ENCODE measurements around the gene FOSB. TPM values are rescaled to one million over a fixed set of nuclear protein-coding genes. Genes with fewer than 3 reads are reported as not detected.
A peak's percentile ranks its signal among the peaks of the same experiment; 100 is the strongest.

The FOSB gene
- total and polyA plus RNA-seq, 9 of the 15 experiments (the other 6 are each of a cell fraction or from before 2014, with no cell fraction given), result 0.11 to 2.7 (median 0.73) TPM

DNA sequence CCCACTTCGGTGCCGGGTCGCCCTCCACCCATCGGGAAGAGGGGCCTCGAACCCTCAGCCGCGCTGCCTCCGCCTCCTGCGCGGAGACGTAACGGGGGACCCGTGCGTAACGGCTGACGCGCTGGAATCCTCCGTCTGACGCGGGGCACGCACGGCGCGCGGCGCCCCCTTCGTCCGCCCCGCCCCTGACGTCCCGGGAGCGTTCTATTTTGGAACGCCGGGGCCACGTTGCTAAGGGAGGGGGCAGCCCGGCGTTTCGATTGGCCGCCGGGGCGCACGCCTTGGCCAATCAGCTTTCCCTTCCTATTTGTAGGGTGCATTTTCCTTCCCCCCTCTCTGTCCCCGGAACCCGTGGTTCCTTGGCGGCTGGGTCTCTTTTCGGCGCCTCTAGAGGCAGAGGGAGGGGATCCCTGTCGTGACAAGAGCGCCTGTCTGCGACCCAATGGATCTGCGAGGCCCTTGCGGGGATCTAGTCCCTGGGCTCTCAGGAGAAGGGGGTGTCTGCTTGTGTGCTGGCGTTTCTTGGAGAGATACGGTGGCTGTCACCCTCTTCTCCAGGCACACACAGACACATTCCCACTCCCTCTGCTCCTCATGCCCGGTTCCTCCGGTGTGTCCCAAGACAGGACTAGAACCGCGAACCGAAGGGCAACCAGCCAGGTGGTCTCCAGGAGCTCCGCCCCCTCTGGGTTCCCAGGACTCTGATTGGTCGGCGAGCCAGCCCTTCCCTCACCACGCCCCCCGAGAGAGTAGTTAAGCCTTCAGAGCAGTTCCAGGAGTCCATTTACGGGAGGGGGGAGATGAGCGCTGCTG, 1.5 kb downstream of the FOSB start (continued):
- TF ChIP-seq, protein P1, sequence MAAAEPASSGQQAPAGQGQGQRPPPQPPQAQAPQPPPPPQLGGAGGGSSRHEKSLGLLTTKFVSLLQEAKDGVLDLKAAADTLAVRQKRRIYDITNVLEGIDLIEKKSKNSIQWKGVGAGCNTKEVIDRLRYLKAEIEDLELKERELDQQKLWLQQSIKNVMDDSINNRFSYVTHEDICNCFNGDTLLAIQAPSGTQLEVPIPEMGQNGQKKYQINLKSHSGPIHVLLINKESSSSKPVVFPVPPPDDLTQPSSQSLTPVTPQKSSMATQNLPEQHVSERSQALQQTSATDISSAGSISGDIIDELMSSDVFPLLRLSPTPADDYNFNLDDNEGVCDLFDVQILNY (CRISPR knock-in tag; IDR thresholded peaks at IDR 0.05), result no peak
- TF ChIP-seq ZNF124 (CRISPR knock-in tag; IDR thresholded peaks at IDR 0.05) (no peak), ZNF717 (CRISPR knock-in tag; IDR thresholded peaks at IDR 0.05) (no peak), NFIX (CRISPR knock-in tag; IDR thresholded peaks at IDR 0.05; ENCODE audit: low read depth) (no peak), MYC (IDR thresholded peaks at IDR 0.05; ENCODE audit: low read depth, low read length) (peak; percentile 6; the same call in 1 of the 2 replicates), MYC (CRISPR knock-in tag; IDR thresholded peaks at IDR 0.05; ENCODE audit: borderline replicate concordance, low read depth) (no peak), ETS2 (tag; IDR thresholded peaks at IDR 0.05; ENCODE audit: borderline replicate concordance, poor library complexity, severe bottlenecking) (no peak), ZBTB49 (CRISPR knock-in tag; IDR thresholded peaks at IDR 0.05; ENCODE audit: borderline replicate concordance) (no peak), MYNN (IDR thresholded peaks at IDR 0.05) (no peak), MYNN (CRISPR knock-in tag; IDR thresholded peaks at IDR 0.05) (no peak), ZC3H11A (IDR thresholded peaks at IDR 0.05; ENCODE audit: low read depth, low read length) (no peak), RUNX1 (IDR thresholded peaks at IDR 0.05; ENCODE audit: low read depth) (0 out of 2 replicates have a peak, but pooled peaks have one; percentile 30), SLC30A9 (CRISPR knock-in tag; IDR thresholded peaks at IDR 0.05) (no peak), POLR2B (IDR thresholded peaks at IDR 0.05; ENCODE audit: low read depth, partially characterized antibody) (peak; percentile 51), PPARD (CRISPR knock-in tag; IDR thresholded peaks at IDR 0.05) (no peak), RB1 (IDR thresholded peaks at IDR 0.05; ENCODE audit: low read depth) (peak; percentile 36; the same call in 1 of the 2 replicates), TEAD1 (CRISPR knock-in tag; IDR thresholded peaks at IDR 0.05) (peak in 1 of 2 experiments; percentile 95; a peak in 2 of 4 replicates), ZNF583 (CRISPR knock-in tag; IDR thresholded peaks at IDR 0.05) (no peak), PCBP1 (IDR thresholded peaks at IDR 0.05; ENCODE audit: low read depth, low read length, poor library complexity, severe bottlenecking) (no peak)
- TF ChIP-seq, protein P2, sequence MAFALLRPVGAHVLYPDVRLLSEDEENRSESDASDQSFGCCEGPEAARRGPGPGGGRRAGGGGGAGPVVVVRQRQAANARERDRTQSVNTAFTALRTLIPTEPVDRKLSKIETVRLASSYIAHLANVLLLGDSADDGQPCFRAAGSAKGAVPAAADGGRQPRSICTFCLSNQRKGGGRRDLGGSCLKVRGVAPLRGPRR (CRISPR knock-in tag; IDR thresholded peaks at IDR 0.05), result no peak
- TF ChIP-seq, protein P3, sequence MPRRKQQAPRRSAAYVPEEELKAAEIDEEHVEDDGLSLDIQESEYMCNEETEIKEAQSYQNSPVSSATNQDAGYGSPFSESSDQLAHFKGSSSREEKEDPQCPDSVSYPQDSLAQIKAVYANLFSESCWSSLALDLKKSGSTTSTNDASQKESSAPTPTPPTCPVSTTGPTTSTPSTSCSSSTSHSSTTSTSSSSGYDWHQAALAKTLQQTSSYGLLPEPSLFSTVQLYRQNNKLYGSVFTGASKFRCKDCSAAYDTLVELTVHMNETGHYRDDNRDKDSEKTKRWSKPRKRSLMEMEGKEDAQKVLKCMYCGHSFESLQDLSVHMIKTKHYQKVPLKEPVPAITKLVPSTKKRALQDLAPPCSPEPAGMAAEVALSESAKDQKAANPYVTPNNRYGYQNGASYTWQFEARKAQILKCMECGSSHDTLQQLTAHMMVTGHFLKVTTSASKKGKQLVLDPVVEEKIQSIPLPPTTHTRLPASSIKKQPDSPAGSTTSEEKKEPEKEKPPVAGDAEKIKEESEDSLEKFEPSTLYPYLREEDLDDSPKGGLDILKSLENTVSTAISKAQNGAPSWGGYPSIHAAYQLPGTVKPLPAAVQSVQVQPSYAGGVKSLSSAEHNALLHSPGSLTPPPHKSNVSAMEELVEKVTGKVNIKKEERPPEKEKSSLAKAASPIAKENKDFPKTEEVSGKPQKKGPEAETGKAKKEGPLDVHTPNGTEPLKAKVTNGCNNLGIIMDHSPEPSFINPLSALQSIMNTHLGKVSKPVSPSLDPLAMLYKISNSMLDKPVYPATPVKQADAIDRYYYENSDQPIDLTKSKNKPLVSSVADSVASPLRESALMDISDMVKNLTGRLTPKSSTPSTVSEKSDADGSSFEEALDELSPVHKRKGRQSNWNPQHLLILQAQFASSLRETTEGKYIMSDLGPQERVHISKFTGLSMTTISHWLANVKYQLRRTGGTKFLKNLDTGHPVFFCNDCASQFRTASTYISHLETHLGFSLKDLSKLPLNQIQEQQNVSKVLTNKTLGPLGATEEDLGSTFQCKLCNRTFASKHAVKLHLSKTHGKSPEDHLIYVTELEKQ (CRISPR knock-in tag; IDR thresholded peaks at IDR 0.05), result no peak
